ENCODE measurements around the gene OGN.

Gene OGN

DNA sequence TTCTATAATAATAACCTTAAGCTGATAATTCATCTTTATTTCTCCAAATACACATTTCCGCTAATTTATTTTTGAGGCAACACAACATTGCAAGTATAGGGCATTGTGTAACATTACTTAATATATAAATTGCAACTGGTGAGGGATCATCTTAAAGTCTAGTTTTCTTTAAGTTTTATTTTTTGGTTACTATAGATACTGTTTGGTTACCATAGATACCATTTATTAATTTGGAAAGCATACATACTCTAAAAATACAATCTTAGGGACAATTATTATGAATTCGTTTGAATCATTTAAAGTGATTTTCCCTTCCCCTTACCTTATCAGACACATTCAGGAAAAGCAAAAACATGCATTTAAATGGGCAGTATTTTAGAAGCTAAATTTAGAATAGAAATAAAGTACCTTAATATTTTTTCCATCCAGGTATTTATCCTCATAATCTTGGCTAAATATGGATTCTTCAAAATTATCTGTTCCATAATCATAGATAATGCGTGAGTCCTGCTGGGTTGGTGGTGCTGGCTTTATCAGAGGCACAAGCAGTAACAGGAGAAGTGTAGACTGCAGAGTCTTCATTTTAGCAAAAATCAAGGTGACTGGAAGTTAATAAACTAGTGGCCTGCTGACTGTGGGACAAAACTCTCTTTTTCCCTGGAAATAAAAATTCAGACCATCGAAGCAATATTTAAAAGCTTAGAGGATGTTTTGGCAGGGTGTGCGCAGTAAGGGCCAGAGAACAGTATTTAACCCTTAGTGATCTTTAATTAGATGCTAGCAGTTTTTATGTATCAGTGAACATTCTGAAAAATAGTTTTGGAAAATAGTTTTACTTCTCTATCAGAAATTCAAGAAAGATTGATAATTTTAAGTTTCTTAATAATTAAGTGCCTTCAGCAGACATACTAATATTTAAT is 1.3 kb downstream of the OGN start:
- no peak for DNase-seq

DNA sequence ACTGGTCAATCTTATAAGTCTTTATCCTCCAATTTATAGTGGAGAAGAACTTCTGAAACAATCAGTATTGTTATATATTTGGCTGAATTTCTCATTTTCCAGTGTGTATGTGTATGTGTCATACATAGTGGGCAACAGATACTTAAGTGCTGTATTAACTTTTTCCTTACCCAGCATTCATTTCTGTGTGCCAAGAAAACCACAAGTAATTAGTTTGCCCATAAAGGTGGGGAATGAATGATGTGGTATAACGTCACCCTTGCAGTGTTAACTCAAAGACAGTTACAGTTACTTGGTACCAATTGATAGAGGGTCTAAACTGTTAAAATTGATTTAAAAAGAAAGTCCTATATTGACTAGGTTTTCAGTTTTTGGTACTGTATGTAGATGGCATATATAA is 2.0 kb downstream of the OGN start:
- DNase-seq, result no peak

DNA sequence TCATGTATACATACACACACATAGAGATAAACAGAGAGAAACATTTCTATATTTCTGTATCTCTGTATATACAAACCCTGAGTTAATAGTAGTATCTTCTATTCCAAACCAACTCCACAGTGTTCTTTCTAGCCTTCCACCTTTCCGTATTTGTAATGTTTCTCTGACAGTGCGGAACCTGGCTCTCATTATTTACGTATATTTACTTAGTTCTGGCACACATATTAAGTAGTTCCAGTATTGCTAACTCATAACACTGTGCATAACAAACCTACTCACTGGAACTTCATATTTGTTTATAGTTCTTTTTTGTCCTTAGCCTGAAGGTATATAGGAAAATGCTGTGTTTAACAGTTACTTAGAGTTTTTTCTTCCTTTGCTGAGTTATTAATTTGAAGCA is 6.5 kb downstream of the OGN start:
- no peak for DNase-seq

- no peak for DNase-seq
Measured at GRCh38 chr9:92395617-92396016, 8.8 kb downstream of the OGN start.

- no peak for DNase-seq
Measured at GRCh38 chr9:92393686-92394085, 10.7 kb downstream of the OGN start.

DNA sequence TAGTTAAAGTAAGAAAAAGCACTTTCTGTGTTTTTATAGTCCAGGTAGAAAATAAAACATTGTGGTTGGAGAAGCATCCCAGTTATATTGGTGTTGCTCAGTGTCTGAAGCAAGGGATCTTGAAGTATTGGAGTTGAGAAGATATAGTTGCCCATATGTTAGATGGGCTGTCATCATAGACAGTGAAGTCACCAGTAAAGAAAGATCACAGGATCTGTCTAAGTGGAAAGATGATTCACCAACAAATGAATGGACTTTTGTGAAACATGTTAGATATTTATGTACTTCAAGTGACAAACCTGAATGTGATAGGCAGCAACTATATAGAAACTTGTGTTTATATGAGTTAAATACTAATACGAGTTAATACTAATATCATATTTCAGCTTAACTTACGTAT is 11.7 kb downstream of the OGN start:
- DNase-seq, result no peak

DNA sequence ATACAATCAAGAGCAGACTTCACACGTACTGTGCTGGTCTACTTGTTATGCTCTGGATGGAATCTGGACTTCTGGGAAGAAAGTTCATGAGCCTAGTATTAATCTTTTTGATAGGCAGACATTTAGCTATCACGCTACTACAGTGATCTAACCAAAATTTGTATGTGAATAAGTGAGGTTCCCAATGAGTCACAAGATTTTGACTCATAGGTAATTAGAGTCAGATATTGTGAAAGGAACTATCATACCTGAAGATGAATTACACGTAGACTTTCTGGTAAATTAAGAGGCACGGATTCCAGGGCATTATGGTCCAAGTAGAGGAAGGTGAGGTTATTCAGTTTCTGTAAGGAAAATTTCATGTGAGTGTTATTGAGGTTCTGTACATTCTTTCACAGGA is 18.4 kb downstream of the OGN start:
- DNase-seq, result no peak

DNA sequence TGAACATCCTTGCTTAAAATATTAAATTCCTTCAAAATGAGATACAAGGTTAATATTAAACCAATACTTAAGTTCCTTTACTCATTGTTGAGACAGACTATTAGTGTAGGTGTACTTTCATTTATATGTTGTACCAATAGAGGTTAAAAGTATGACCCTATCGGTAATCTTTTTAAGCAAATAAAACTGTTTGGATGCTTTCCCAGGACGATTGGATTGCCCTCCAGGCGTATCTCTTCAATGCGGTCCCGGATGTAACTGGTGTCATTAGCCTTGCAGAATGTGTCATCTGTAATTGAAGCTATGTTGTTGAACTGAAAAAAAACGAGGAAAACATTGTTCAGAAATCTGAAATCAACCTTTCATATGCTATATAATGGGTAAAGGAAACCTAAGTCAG is 18.9 kb downstream of the OGN start:
- no peak for DNase-seq

GRCh38 chr9:92385001-92385400 is 19.4 kb downstream of the OGN start:
- DNase-seq, result no peak

GRCh38 chr9:92384375-92384774 is 20.0 kb downstream of the OGN start:
- DNase-seq, result no peak

- no peak for DNase-seq
Measured at GRCh38 chr9:92381775-92382174, 22.6 kb downstream of the OGN start.

DNA sequence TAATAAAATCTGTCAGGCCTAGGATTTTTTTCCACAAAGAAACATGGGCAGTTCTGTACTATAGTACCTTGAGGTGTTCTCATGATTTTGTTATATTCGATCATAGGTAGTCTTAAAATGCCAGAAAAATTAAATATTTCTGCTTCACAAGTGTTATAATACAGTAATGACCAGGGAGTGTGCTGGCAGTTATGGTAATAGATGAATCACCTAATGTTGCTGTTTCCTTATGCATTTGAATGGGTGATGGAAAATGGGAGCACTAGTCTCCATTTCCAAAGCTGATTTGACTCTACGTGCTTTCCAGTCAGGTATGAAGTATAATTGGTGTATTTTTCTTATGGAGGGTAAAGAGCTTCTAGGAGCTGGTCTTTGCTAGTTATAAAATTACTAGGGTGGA is 23.8 kb downstream of the OGN start:
- DNase-seq, result no peak

DNA sequence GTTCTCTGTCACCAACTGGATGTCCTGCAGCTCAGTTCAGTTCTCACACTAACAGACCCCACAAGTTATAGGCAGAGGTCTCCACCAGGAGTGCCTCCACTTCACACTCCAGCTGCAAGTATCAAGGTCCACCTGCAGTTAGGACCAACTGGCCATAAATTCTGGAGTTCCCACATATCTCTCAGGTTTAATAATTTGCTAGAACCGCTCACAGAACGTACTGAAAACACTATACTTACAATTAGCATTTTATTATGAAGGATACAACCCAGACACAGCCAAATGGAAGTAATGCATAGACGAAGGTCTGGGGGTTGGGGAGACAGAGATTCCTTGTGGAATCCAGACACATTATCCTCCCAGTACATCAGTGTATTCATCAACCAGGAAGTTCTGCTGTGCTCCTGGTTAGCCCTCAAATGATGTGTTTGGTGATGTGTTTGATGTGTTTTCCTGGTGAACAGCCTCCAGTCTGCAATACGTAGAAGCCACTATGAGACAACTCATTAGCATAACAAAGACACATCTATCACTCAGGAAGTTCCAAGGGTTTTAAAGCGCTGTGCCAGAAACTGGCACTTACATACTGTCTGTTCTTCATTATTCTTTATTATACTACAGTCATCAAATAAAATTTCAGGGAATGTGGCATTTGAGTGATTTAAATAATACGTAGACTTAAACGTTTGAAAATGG is 25.4 kb downstream of the OGN start:
- no peak for DNase-seq

DNA sequence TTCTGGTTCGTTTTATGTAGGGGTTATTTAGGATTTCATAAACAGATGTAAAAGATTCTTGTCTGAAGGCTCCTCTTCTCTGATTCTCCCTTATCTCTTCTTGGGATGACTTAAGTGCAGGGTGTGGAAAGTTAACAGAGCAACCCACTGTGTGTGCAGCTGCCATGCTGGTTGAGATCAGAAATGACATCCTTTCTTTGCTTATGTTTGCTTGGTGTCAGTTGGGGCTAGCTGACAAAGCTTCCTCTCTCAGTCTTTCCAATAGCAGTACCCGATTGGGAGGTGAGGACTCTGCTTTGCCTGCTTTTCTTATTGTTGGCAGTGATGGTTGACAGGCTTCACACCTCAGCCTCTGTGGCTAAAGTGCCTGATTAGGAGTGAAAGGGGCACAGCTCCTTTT is 26.5 kb downstream of the OGN start:
- DNase-seq, result no peak

DNA sequence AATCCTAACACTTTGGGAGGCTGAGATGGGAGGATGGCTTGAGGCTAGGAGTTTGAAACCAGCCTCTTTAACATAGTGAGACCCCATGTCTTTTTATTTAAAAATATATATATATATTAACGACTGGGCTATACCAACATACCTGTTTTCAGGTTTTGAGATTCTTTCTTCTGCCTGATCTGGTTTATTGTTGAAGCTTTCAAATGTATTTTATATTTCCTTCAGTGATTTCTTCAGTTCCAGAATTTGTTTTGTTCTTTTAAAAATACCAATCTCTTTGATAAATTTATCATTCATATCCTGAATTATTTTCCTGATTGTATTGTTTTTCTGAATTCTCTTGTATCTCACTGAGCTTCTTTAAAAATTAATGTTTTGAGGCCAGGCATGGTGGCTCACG is 31.2 kb downstream of the OGN start:
- no peak for DNase-seq

- no peak for DNase-seq
Measured at GRCh38 chr9:92369075-92369474, 35.3 kb downstream of the OGN start.

DNA sequence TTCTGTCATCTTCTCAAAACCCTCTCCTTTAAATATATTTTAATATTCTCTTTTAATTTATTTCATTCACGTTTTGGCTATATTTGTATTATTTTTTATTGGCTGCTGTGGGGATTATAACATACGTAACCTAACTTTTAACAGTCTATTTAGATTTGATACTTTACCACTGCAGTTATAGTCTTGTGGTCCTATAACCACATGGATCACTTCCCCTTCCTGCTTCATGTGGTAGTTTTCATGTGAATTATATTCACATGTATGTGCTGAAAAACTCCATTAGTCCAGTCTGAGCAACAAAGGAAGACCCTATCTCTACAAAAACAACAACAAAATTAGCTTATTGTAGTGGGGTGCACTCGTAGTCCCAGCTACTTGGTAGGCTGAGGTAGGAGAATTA is 44.3 kb downstream of the OGN start:
- DNase-seq, result no peak

GRCh38 chr9:92359394-92359995 is 44.9 kb downstream of the OGN start:
- DNase-seq, result no peak

- no peak for DNase-seq
Measured at GRCh38 chr9:92353051-92353450, 51.3 kb downstream of the OGN start.

DNA sequence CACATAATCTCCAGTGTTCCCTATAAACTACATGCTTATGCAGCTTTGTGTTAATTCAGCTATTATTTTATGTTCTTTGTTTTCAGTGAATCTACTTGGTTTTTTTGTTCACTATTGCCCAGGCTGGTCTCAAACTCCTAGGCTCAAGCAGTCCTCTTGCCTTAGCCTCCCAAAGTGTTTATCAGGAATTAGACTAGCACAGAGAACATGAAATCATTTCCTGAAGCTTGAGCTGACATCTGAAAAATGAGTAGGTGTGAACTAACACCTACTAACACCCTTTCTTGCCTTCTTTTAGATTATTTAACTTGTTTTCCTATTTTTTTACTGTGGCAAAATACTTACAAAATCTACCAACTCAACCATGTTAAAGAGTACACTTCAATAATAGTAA is 53.6 kb downstream of the OGN start:
- no peak for DNase-seq

DNA sequence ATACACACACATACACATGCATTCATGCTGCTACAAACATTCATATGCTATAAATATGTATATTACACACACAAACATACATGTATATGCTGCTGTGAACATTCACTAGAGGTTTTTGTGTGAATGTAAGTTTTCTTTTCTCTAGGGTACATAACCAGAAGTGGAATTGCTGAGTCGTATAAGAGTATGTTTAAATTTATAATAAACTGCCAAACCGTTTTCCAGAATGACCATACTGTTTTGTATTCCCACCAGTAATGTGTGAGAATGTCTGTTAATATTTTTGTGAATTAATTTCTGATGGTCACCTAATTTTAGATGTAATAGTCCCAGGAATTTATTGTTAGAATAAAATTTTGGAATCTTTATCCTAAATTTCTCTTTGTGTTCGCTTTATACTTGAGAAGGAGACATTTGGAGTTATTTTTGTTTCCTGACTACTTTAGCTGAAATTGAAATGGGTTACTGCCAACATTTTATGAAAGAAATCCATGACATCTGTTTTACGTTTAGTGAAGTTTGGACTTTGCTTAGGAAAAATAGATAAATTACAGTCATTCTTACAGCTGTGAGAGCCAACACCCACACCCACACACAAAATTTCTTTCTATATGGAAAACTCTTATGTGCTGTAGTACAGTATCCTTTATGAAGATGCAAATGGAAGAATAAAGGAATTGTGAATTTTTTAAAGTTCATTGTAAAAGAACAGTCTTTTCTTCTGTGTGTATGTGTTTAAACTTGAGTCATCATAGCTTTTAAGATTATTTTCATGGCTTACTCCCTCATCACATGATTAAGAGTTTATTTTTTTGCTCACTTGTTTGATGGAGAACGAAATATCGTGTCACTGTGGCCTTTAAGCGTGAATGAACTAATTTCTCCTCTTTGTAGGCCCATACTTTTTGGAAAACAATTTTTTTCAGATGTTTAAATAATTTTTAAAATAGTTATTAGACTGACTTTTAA is 54.3 kb downstream of the OGN start:
- DNase-seq, result no peak

DNA sequence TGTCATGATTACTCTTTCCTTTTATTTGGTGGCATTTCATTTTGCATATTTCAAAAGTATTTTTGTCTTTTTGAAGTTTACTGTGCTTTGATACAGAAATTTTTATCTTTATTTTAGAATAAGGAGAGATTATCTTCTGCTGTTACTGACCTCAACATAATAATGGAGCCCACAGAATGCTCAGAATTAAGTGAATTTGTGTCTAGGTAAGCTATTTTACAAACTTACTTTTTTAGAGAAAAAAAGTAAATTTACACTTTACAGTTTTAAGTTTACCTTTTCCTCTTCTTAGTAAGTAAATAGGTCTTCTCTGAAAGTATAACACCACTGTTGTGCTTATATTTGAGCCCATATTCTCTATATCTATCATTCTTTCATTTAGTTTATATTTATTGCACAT is 58.8 kb downstream of the OGN start:
- DNase-seq, result no peak

Data from effector CD4-positive, alpha-beta T cell (primary cell).